MM.1S (cell line): Measurements from ENCODE around the gene KLC3.

Source experiments
- DNase-seq: peaks from one replicate; pipeline ENCODE4 v3.0.0-alpha.2; 2015
- H2AFZ ChIP-seq: fragments of 300-600 bp; sonication (generic); 2 replicates; pipeline ENCODE4 v1.6.0; 2016; ENCODE audit warnings: antibody characterized with exemption, low read length
- H3F3A ChIP-seq: fragments of 300-600 bp; sonication (generic); 2 replicates; pipeline ENCODE4 v1.6.1; 2016; ENCODE audit warnings: mild to moderate bottlenecking, antibody characterized with exemption, low read length, moderate library complexity, mixed read lengths; ENCODE audit not compliant: insufficient read depth
- H3K27ac ChIP-seq: fragments of 300-600 bp; sonication (generic); 2 replicates; pipeline ENCODE4 v1.5.1; 2016; ENCODE audit warnings: mild to moderate bottlenecking, low read length
- H3K27me3 ChIP-seq: fragments of 300-600 bp; sonication (generic); replicated peaks from 2 replicates; pipeline ENCODE4 v1.6.0; 2016; ENCODE audit warnings: low read length; ENCODE audit not compliant: insufficient read depth
- H3K36me3 ChIP-seq: fragments of 300-600 bp; sonication (generic); replicated peaks from 2 replicates; pipeline ENCODE4 v1.6.1; 2016; ENCODE audit warnings: mild to moderate bottlenecking, low read length, mixed read lengths; ENCODE audit not compliant: insufficient read depth
- H3K4me1 ChIP-seq: fragments of 300-600 bp; sonication (generic); 2 replicates; pipeline ENCODE4 v1.6.1; 2016; ENCODE audit warnings: low read length, mixed read lengths
- H3K4me2 ChIP-seq: fragments of 300-600 bp; sonication (generic); 2 replicates; pipeline ENCODE4 v1.6.0; 2016; ENCODE audit warnings: low read depth, low read length
- H3K4me3 ChIP-seq: fragments of 300-600 bp; sonication (generic); 2 replicates; pipeline ENCODE4 v1.5.1; 2016; ENCODE audit warnings: low read length, mixed read lengths
- H3K79me2 ChIP-seq: fragments of 300-600 bp; sonication (generic); 2 replicates; pipeline ENCODE4 v1.6.1; 2016; ENCODE audit warnings: mixed run types, low read length, mixed read lengths
- H3K9ac ChIP-seq: fragments of 300-600 bp; sonication (generic); 2 replicates; pipeline ENCODE4 v1.6.1; 2016; ENCODE audit warnings: low read length, mixed read lengths
- H3K9me2 ChIP-seq: fragments of 300-600 bp; sonication (generic); replicated peaks from 2 replicates; pipeline ENCODE4 v1.6.1; 2016; ENCODE audit warnings: mild to moderate bottlenecking, low read length, mixed read lengths; ENCODE audit not compliant: insufficient read depth
- H3K9me3 ChIP-seq: fragments of 300-600 bp; sonication (generic); replicated peaks from 2 replicates; pipeline ENCODE4 v1.6.1; 2016; ENCODE audit warnings: mild to moderate bottlenecking, low read length, mixed read lengths; ENCODE audit not compliant: insufficient read depth
- H4K20me1 ChIP-seq: fragments of 300-600 bp; sonication (generic); 2 replicates; pipeline ENCODE4 v1.6.1; 2016; ENCODE audit warnings: mild to moderate bottlenecking, low read length, moderate library complexity, mixed read lengths; ENCODE audit not compliant: insufficient read depth
- CTCF ChIP-seq: fragments of 300-600 bp; sonication (generic); IDR thresholded peaks from 2 replicates; pipeline ENCODE4 v1.5.1; 2016; ENCODE audit warnings: antibody characterized with exemption, low read length, mixed read lengths
- EZH2 ChIP-seq: fragments of 300-600 bp; sonication (generic); optimal IDR thresholded peaks from 2 replicates; pipeline ENCODE3; 2017; ENCODE audit warnings: low read depth, mild to moderate bottlenecking, antibody characterized with exemption, low read length, mixed read lengths
- EZH2phosphoT487 ChIP-seq: fragments of 300-600 bp; sonication (generic); IDR thresholded peaks from 2 replicates; pipeline ENCODE4 v1.6.1; 2018; ENCODE audit warnings: antibody characterized with exemption, low read length

Gene KLC3

GRCh38 chr19:45321848-45322247 is 18.7 kb upstream of the KLC3 start:
- H4K20me1 ChIP-seq = no peaks in the 10 kb centered on the region

GRCh38 chr19:45322311-45322710 is 18.2 kb upstream of the KLC3 start:
- H3K9ac ChIP-seq = no peak overlapping the region
- no peak overlapping the region for H2AFZ ChIP-seq
- peaks cover 50% of the 10 kb centered on the region for H3K27me3 ChIP-seq
- H3K27ac ChIP-seq = no peak overlapping the region
- DNase-seq = no peak
- no peaks in the 10 kb centered on the region for H4K20me1 ChIP-seq
- no peaks in the 10 kb centered on the region for H3K36me3 ChIP-seq
- TF ChIP-seq EZH2 (no peak), EZH2phosphoT487 (no peak), CTCF (no peak)
- no peaks in the 10 kb centered on the region for H3K79me2 ChIP-seq
- no peaks in the 10 kb centered on the region for H3F3A ChIP-seq
- no peak overlapping the region for H3K4me2 ChIP-seq
- H3K9me2 ChIP-seq = no peaks in the 10 kb centered on the region
- H3K4me1 ChIP-seq = no peaks in the 10 kb centered on the region
- no peak overlapping the region for H3K4me3 ChIP-seq
- no peaks in the 10 kb centered on the region for H3K9me3 ChIP-seq

More at GRCh38 chr19:45321848-45322247, 18.7 kb upstream of the KLC3 start:
- Histone ChIP-seq H3K9ac (no peak overlapping the region), H3K4me2 (no peak overlapping the region), H2AFZ (no peak overlapping the region), H3F3A (no peaks in the 10 kb centered on the region), H3K36me3 (no peaks in the 10 kb centered on the region), H3K9me2 (no peaks in the 10 kb centered on the region), H3K27ac (no peak overlapping the region), H3K4me3 (no peak overlapping the region), H3K79me2 (no peaks in the 10 kb centered on the region), H3K27me3 (peaks cover 52% of the 10 kb centered on the region), H3K9me3 (no peaks in the 10 kb centered on the region), H3K4me1 (no peaks in the 10 kb centered on the region)
- TF ChIP-seq EZH2phosphoT487 (no peak), CTCF (no peak), EZH2 (no peak)
- DNase-seq = no peak

- H4K20me1 ChIP-seq = no peaks in the 10 kb centered on the region
- no peak within 1 kb of the TSS for H3K9ac ChIP-seq
- no peak within 1 kb of the TSS for H2AFZ ChIP-seq
- H3K9me2 ChIP-seq = no peaks in the 10 kb centered on the region
- no peaks in the 10 kb centered on the region for H3K79me2 ChIP-seq
- no peaks in the 10 kb centered on the region for H3K36me3 ChIP-seq
- no peak within 1 kb of the TSS for H3K4me3 ChIP-seq
- no peaks in the 10 kb centered on the region for H3F3A ChIP-seq
- H3K4me2 ChIP-seq = no peak within 1 kb of the TSS
- no peak within 1 kb of the TSS for H3K27ac ChIP-seq
- H3K4me1 ChIP-seq = no peaks in the 10 kb centered on the region
- peaks cover 46% of the 10 kb centered on the region for H3K27me3 ChIP-seq
- DNase-seq = no peak
- TF ChIP-seq CTCF = no peak
- no peak for TF ChIP-seq EZH2
- no peaks in the 10 kb centered on the region for H3K9me3 ChIP-seq
Observed at GRCh38 chr19:45322744-45323281, 17.7 kb upstream of the KLC3 start, which contains the start of gene CKM. CKM (minus strand) TSS chr19:45322875; CDS start chr19:45319713, 3,162 bp downstream.
